Left renal cortex interstitium (tissue), 4 donors: ENCODE results near the gene MED23. TPM values are rescaled to one million over a fixed set of nuclear protein-coding genes. Genes with fewer than 3 reads are reported as not detected.

Experiments
- DNase-seq, 4 donors: peaks; one replicate each; pipeline ENCODE4 v3.0.0-alpha.2; 2013; ENCODE audit warnings: low read depth in 4 of 4, low spot score in 2 of 4, missing footprints in 1 of 4
- polyA plus RNA-seq, 4 donors: library from polyadenylated mRNA; unstranded; fragments of 120-200 nt; gene quantifications; one replicate each; pipeline ENCODE4 v1.2.1, GENCODE V29; 2013; ENCODE audit not compliant: insufficient read length in 4 of 4

Gene MED23
- polyA plus RNA-seq, 4 donors = 42.3 to 63.6 (median 50.6) TPM

GRCh38 chr6:131642987-131643611 is 15.1 kb upstream of the MED23 start:
- no peak for DNase-seq

DNA sequence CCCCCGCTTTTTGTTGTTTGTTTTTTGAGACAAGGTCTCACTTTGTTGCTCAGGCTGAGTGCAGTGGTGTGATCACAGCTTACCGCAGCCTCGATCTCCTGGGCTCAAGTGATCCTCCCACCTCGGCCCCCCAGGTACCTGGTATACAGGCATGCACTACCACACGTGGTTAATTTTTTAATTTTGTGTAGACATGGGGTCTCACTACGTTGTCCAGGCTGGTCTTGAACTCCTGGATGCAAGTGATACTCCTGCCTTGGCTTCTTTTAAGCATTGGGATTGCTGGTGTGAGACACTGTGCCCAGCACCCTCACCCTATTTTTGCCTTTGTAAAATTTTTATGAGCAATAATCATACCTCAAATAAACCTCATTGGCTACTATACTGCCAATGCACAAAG is 14.5 kb upstream of the MED23 start:
- DNase-seq = no peak

- no peak for DNase-seq
These were observed 13.5 kb upstream of the MED23 start for GRCh38 chr6:131641554-131641953.

- DNase-seq = no peak
These were observed 12.5 kb upstream of the MED23 start for GRCh38 chr6:131640576-131640975.

DNA sequence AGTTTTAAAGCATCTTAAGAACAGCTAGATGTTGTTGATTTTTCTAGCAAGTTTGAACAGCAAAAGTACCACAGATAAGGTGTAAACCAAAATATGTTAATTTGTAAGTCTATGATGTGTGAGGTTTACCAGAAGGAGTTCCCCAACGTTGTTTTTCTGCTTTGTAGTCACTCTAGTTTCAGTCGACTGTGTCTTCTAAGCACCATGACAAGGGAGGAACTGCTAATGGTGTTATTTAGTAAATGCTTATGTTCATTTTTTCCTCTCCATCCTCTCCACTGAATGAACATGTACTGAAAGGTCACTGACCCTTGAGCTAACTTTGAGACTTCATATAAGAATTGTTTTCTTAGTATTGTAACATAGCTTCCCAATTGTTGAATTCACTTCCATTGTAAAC is 12.1 kb upstream of the MED23 start:
- DNase-seq = no peak

GRCh38 chr6:131638013-131638412 is 10.0 kb upstream of the MED23 start:
- no peak for DNase-seq

- DNase-seq = no peak
These were observed 9.1 kb upstream of the MED23 start, which contains the start of gene ENPP3 for GRCh38 chr6:131636880-131637792. TSS of gene ENPP3 (plus strand) at chr6:131637302. CDS start at chr6:131637385, 83 bp downstream.

GRCh38 chr6:131635384-131636340 is 7.6 kb upstream of the MED23 start:
- DNase-seq = no peak

- no peak for DNase-seq
These were observed 3.7 kb upstream of the MED23 start for GRCh38 chr6:131631625-131632289.

DNA sequence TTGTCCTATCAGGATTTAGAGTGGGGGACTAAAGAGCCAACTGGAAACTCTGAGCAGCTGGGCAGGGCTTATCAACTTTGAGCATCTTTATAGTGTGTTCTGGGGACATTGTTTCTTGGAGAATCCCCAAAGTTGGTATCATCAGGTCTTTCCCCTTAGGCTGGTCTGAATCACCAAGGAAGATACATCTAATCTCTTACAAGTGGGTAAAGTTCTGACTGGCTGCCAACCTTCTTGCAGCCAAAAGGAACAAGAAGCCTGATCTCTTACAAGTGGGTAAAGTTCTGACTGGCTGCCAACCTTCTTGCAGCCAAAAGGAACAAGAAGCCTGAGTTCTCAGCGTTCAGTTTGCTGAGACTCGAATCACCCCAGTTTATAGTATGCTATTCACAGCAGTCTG is 1.6 kb upstream of the MED23 start:
- no peak for DNase-seq

GRCh38 chr6:131628726-131629125 is 684 bp upstream of the MED23 start:
- DNase-seq = no peak

DNA sequence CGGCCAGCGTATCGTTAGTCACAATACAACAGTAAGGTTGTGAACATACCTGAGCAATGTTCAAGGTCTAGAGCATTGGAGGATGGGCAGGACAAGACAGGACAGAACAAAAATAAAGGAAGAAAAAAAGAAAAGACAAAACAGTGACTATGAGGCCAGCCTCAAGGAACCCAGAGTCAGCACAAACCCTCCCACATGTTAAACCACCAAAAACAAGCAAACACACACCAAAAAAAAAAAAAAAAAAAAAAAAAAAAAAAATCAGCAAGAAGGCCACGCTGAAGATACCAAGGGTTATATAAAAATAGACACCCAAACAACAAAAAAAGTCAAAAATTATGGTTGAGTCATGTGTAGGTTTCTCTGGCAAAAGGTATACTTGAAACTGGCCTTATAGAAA is 12.8 kb downstream of the MED23 start:
- no peak for DNase-seq

DNA sequence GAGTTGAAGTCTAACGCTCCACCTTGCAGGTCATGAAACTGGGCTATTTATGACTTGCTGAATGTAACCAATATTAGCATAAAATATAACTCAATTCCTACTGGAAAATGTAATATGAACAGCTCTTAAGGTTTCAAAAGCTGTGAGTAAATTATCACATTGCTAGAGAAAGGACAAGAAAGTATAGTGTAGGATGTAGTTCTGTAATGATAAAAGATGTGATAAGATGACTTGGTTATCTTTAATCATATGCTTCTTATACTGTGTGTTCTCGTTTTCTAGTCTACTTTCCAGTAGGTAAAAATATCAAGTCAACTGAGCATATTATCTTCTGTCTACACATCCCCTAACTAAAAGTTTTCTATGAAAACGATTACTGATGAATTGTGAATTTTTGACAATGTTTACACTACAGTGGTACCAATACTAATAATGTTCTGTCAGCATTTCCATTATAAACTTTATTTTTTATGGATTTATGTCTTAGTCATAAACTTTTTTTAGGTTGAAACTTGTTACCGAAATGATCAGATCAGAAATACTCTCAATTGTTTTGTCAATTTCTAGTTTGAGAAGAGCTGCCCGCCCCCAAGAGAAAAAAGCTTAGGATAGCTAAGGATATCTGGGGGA is 14.6 kb downstream of the MED23 start:
- DNase-seq = no peak

- DNase-seq = no peak
These were observed 25.2 kb downstream of the MED23 start for GRCh38 chr6:131602781-131603312.

- no peak for DNase-seq
These were observed 27.3 kb downstream of the MED23 start for GRCh38 chr6:131600716-131601115.

DNA sequence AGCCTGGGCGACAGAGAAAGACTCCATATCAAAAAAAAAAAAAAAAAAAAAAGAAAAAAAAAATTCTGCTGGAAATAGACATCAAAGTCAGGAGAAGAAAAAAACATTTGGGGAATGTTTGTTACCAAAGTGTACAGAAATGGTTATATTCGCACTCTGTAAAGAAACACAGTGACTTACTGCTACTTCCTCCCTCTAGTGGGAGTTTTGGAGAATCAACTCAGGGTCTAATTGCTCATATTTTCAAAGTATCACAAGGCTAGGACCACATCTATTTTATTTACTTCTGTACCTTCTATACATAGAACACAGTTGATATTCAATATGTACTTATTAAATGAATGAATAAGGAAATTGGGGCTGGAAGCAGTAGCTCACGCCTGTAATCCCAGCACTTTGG is 30.6 kb downstream of the MED23 start:
- no peak for DNase-seq

GRCh38 chr6:131594074-131594473 is 34.0 kb downstream of the MED23 start:
- no peak for DNase-seq

GRCh38 chr6:131592935-131593334 is 35.1 kb downstream of the MED23 start:
- no peak for DNase-seq

DNA sequence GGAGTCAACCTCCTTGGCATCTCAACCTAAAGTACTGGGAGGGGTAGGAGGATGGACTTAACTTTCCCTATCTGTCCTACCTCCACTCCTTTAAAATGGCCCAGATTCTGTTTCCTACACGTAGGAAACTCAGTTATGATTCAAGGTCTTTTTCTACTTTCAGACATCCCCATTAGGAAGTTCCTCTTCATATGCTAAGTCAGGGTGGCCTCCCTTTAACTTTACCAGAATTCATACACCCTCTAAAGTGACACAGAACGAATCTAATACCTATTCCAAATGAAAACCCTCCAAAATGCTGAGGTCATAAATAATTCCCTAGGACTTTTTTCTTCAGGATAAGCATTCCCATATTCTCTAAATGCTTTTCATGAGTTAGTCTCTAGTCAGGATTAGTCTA is 39.4 kb downstream of the MED23 start:
- DNase-seq = no peak

- no peak for DNase-seq
These were observed 40.1 kb downstream of the MED23 start for GRCh38 chr6:131587909-131588308.
